MCF 10A (cell line): Measurements from ENCODE around the gene ASTN2. TPM values are rescaled to one million over a fixed set of nuclear protein-coding genes. Genes with fewer than 3 reads are reported as not detected.

ENCODE experiments used
- BruUV-seq: library from RNA; stranded (reverse); fragments of 400-500 nt; replicated peaks from 2 replicates; lab custom pipeline; 2021; lab: Mats Ljungman, UMichigan
- CTCF ChIA-PET: fragments of 300-600 bp; sonication (Branson Sonifier 250); formaldehyde crosslinking; extraction: SDS; loops from one replicate; lab custom pipeline; 2021; ENCODE audit warnings: antibody characterized with exemption, inconsistent platforms; lab: Yijun Ruan, JAX
- POLR2A ChIA-PET: fragments of 300-600, 350-650 bp; sonication (Branson Sonifier 250); formaldehyde crosslinking; extraction: SDS; loops from one replicate; lab custom pipeline; 2020; ENCODE audit warnings: antibody characterized with exemption, inconsistent platforms; lab: Yijun Ruan, JAX
- DNase-seq: peaks from one replicate; pipeline ENCODE4 v3.0.0-alpha.2; 2018; ENCODE audit not compliant: unreplicated experiment
- H3K27ac Mint-ChIP-seq: one replicate; pipeline ENCODE4 v1.8.0; 2022; ENCODE audit warnings: mild to moderate bottlenecking, low read depth, mixed read lengths; ENCODE audit not compliant: unreplicated experiment
- H3K27me3 Mint-ChIP-seq: one replicate; pipeline ENCODE4 v1.8.0; 2022; ENCODE audit warnings: mixed read lengths; ENCODE audit not compliant: insufficient read depth, unreplicated experiment
- H3K36me3 Mint-ChIP-seq: one replicate; pipeline ENCODE4 v1.8.0; 2022; ENCODE audit warnings: mild to moderate bottlenecking, moderate library complexity, mixed read lengths; ENCODE audit not compliant: insufficient read depth, unreplicated experiment
- H3K4me1 Mint-ChIP-seq: one replicate; pipeline ENCODE4 v1.8.0; 2022; ENCODE audit warnings: mixed read lengths; ENCODE audit not compliant: insufficient read depth, unreplicated experiment
- H3K4me3 Mint-ChIP-seq: one replicate; pipeline ENCODE4 v1.8.0; 2022; ENCODE audit warnings: mild to moderate bottlenecking, moderate library complexity, mixed read lengths; ENCODE audit not compliant: unreplicated experiment
- H3K9me3 Mint-ChIP-seq: one replicate; pipeline ENCODE4 v1.8.0; 2022; ENCODE audit warnings: mixed read lengths; ENCODE audit not compliant: unreplicated experiment
- CTCF ChIP-seq: fragments of 200-600 bp; IDR thresholded peaks from one replicate; pipeline ENCODE4 v1.8.0; 2022; ENCODE audit warnings: antibody characterized with exemption, mild to moderate bottlenecking; ENCODE audit not compliant: unreplicated experiment
- intact Hi-C: fragments of 100-400 bp; cut with micrococcal nuclease; formaldehyde crosslinking; loops from 2 replicates; pipeline ENCODE4 v1.14.1; 2022
- total RNA-seq: library from RNA; stranded (reverse); gene quantifications from 2 replicates; pipeline ENCODE4 v1.2.3, GENCODE V29; 2022

Gene ASTN2
- total RNA-seq, 1 experiment from 2014 or later = 1.8 TPM

GRCh38 chr9:116497095-116497890 is 917.6 kb downstream of the ASTN2 start:
- intact Hi-C loops = loop anchor here (10.0 kb wide), 1 partner anchor 802 kb away; no protein-coding TSS in a partner anchor
- no peak overlapping the region for H3K27ac Mint-ChIP-seq
- H3K36me3 Mint-ChIP-seq = no peaks in the 10 kb centered on the region
- no peak overlapping the region for H3K4me3 Mint-ChIP-seq
- H3K4me1 Mint-ChIP-seq = peaks cover 17% of the 10 kb centered on the region
- ChIA-PET POLR2A (interaction anchor here (1.0 kb wide), 1 partner anchor 9 kb away, joined by 3 read pairs; no protein-coding TSS in a partner anchor), CTCF (interaction anchor here (0.6 to 3.4 kb wide), 6 partner anchors 10 to 1963 kb away, joined by 3 to 21 read pairs (median 3); no protein-coding TSS in a partner anchor)
- H3K9me3 Mint-ChIP-seq = no peaks in the 10 kb centered on the region
- BruUV-seq = no TSS peak
- H3K27me3 Mint-ChIP-seq = no peaks in the 10 kb centered on the region
- no peak for TF ChIP-seq CTCF
- DNase-seq = no peak

GRCh38 chr9:116496167-116496566 is 918.7 kb downstream of the ASTN2 start:
- ChIA-PET POLR2A (no interaction called here), CTCF (interaction anchor here (0.6 to 2.7 kb wide), 10 partner anchors 8 to 904 kb away, joined by 3 to 19 read pairs (median 4); no protein-coding TSS in a partner anchor)
- no peaks in the 10 kb centered on the region for H3K36me3 Mint-ChIP-seq
- intact Hi-C loops = loop anchor here (10.0 kb wide), 1 partner anchor 801 kb away; no protein-coding TSS in a partner anchor
- no peaks in the 10 kb centered on the region for H3K27me3 Mint-ChIP-seq
- H3K4me3 Mint-ChIP-seq = no peak overlapping the region
- no peak for TF ChIP-seq CTCF
- no TSS peak for BruUV-seq
- no peak for DNase-seq
- H3K9me3 Mint-ChIP-seq = no peaks in the 10 kb centered on the region
- peaks cover 11% of the 10 kb centered on the region for H3K4me1 Mint-ChIP-seq
- no peak overlapping the region for H3K27ac Mint-ChIP-seq

GRCh38 chr9:116495725-116496124 is 919.1 kb downstream of the ASTN2 start:
- intact Hi-C loops = loop anchor here (1.0 to 10.0 kb wide), 3 partner anchors 77 to 904 kb away; no protein-coding TSS in a partner anchor
- no peaks in the 10 kb centered on the region for H3K27me3 Mint-ChIP-seq
- TF ChIP-seq CTCF = no peak
- H3K4me3 Mint-ChIP-seq = no peak overlapping the region
- POLR2A ChIA-PET = no interaction called here
- H3K4me1 Mint-ChIP-seq = peaks cover 11% of the 10 kb centered on the region
- BruUV-seq = no TSS peak
- H3K9me3 Mint-ChIP-seq = no peaks in the 10 kb centered on the region
- DNase-seq = no peak
- CTCF ChIA-PET = interaction anchor here (0.6 to 4.3 kb wide), 29 partner anchors 8 to 1278 kb away, joined by 3 to 28 read pairs (median 4); no protein-coding TSS in a partner anchor
- no peak overlapping the region for H3K27ac Mint-ChIP-seq
- H3K36me3 Mint-ChIP-seq = no peaks in the 10 kb centered on the region
